Karpas-422 (cell line): ENCODE results near the gene GRIP1. TPM values are rescaled to one million over a fixed set of nuclear protein-coding genes. Genes with fewer than 3 reads are reported as not detected.

ENCODE experiments used
- DNase-seq: peaks from one replicate; pipeline ENCODE4 v3.0.0-alpha.2; 2015
- H2AFZ ChIP-seq: fragments of 200-600 bp; sonication (generic); 2 replicates; pipeline ENCODE4 v1.6.1; 2014; ENCODE audit warnings: antibody characterized with exemption, low read length, mixed read lengths
- H3K27ac ChIP-seq: fragments of 200-600 bp; sonication (generic); 2 replicates; pipeline ENCODE4 v1.5.1; 2014; ENCODE audit warnings: mild to moderate bottlenecking, low read length, moderate library complexity
- H3K27me3 ChIP-seq: fragments of 200-600 bp; sonication (generic); 2 replicates; pipeline ENCODE4 v1.6.1; 2014; ENCODE audit warnings: low read length, mixed read lengths
- H3K36me3 ChIP-seq: fragments of 200-600 bp; sonication (generic); 2 replicates; pipeline ENCODE4 v1.6.1; 2014; ENCODE audit warnings: low read length, mixed read lengths; ENCODE audit not compliant: insufficient read depth
- H3K4me1 ChIP-seq: fragments of 200-600 bp; sonication (generic); 2 replicates; pipeline ENCODE4 v1.6.1; 2014; ENCODE audit warnings: mild to moderate bottlenecking, low read length, mixed read lengths
- H3K4me2 ChIP-seq: fragments of 200-600 bp; sonication (generic); 2 replicates; pipeline ENCODE4 v1.6.1; 2014; ENCODE audit warnings: low read length, low read depth, mild to moderate bottlenecking; ENCODE audit not compliant: poor library complexity, severe bottlenecking
- H3K4me3 ChIP-seq: fragments of 200-600 bp; sonication (generic); 2 replicates; pipeline ENCODE4 v1.5.1; 2014; ENCODE audit warnings: mild to moderate bottlenecking, antibody characterized with exemption, low read length, mixed read lengths
- H3K79me2 ChIP-seq: fragments of 200-600 bp; sonication (generic); 2 replicates; pipeline ENCODE4 v1.6.1; 2014; ENCODE audit warnings: mild to moderate bottlenecking, low read length, mixed read lengths
- H3K9ac ChIP-seq: fragments of 200-600 bp; sonication (generic); 2 replicates; pipeline ENCODE4 v1.6.0; 2014; ENCODE audit warnings: low read length
- H3K9me2 ChIP-seq: fragments of 200-600 bp; sonication (generic), shearing (Covaris generic); replicated peaks from 2 replicates; pipeline ENCODE4 v1.6.0; 2014; ENCODE audit warnings: mild to moderate bottlenecking, low read length, moderate library complexity; ENCODE audit not compliant: insufficient read depth
- H3K9me3 ChIP-seq: fragments of 300-700, 200-600 bp; sonication (generic); 2 replicates; pipeline ENCODE4 v1.6.1; 2014; ENCODE audit warnings: low read length, mixed read lengths
- H4K20me1 ChIP-seq: fragments of 200-600 bp; sonication (generic); 2 replicates; pipeline ENCODE4 v1.6.1; 2014; ENCODE audit warnings: mild to moderate bottlenecking, antibody characterized with exemption, low read length, low read depth; ENCODE audit not compliant: insufficient read depth
- total RNA-seq: library from RNA; depleted of rRNA; stranded (reverse); fragments of >200 nt; shearing (Covaris generic); gene quantifications from 2 replicates; pipeline ENCODE4 v1.2.3, GENCODE V29; 2014; ENCODE audit warnings: low replicate concordance

GRIP1 gene
- total RNA-seq, 1 experiment from 2014 or later: 4.5 TPM

GRCh38 chr12:66441905-66442559 lies 236.8 kb downstream of the GRIP1 start:
- Histone ChIP-seq H2AFZ (no peak overlapping the region), H3K4me3 (no peak overlapping the region), H3K9ac (no peak overlapping the region), H3K79me2 (no peaks in the 10 kb centered on the region), H3K27ac (no peak overlapping the region), H3K4me1 (no peaks in the 10 kb centered on the region), H3K36me3 (no peaks in the 10 kb centered on the region), H3K27me3 (no peaks in the 10 kb centered on the region), H3K9me3 (no peaks in the 10 kb centered on the region), H3K9me2 (no peaks in the 10 kb centered on the region), H3K4me2 (no peak overlapping the region), H4K20me1 (no peaks in the 10 kb centered on the region)
- no peak for DNase-seq

- no peak overlapping the region for H3K9ac ChIP-seq
- no peaks in the 10 kb centered on the region for H4K20me1 ChIP-seq
- H3K79me2 ChIP-seq: no peaks in the 10 kb centered on the region
- H3K27me3 ChIP-seq: no peaks in the 10 kb centered on the region
- H3K4me1 ChIP-seq: no peaks in the 10 kb centered on the region
- H3K9me2 ChIP-seq: no peaks in the 10 kb centered on the region
- H2AFZ ChIP-seq: no peak overlapping the region
- no peak overlapping the region for H3K4me3 ChIP-seq
- no peaks in the 10 kb centered on the region for H3K9me3 ChIP-seq
- no peak overlapping the region for H3K27ac ChIP-seq
- no peaks in the 10 kb centered on the region for H3K36me3 ChIP-seq
- no peak overlapping the region for H3K4me2 ChIP-seq
- no peak for DNase-seq
Observed at GRCh38 chr12:66438601-66439000, 240.3 kb downstream of the GRIP1 start.

- no peak overlapping the region for H3K9ac ChIP-seq
- H2AFZ ChIP-seq: no peak overlapping the region
- no peaks in the 10 kb centered on the region for H3K9me3 ChIP-seq
- DNase-seq: no peak
- no peak overlapping the region for H3K4me3 ChIP-seq
- peaks cover 6% of the 10 kb centered on the region for H3K4me1 ChIP-seq
- no peaks in the 10 kb centered on the region for H3K36me3 ChIP-seq
- no peaks in the 10 kb centered on the region for H4K20me1 ChIP-seq
- no peaks in the 10 kb centered on the region for H3K27me3 ChIP-seq
- H3K79me2 ChIP-seq: no peaks in the 10 kb centered on the region
- no peak overlapping the region for H3K27ac ChIP-seq
- no peak overlapping the region for H3K4me2 ChIP-seq
- no peaks in the 10 kb centered on the region for H3K9me2 ChIP-seq
Observed at GRCh38 chr12:66430106-66430505, 248.8 kb downstream of the GRIP1 start.

- no peak overlapping the region for H2AFZ ChIP-seq
Observed at GRCh38 chr12:66428870-66429269, 250.0 kb downstream of the GRIP1 start.

GRCh38 chr12:66428261-66428660 lies 250.6 kb downstream of the GRIP1 start:
- H3K9me3 ChIP-seq: no peaks in the 10 kb centered on the region
- no peaks in the 10 kb centered on the region for H3K36me3 ChIP-seq
- H3K79me2 ChIP-seq: no peaks in the 10 kb centered on the region
- no peak for DNase-seq
- H3K4me1 ChIP-seq: peaks cover 6% of the 10 kb centered on the region
- no peaks in the 10 kb centered on the region for H4K20me1 ChIP-seq
- H3K9me2 ChIP-seq: no peaks in the 10 kb centered on the region
- no peaks in the 10 kb centered on the region for H3K27me3 ChIP-seq
- H3K9ac ChIP-seq: no peak overlapping the region
- H2AFZ ChIP-seq: no peak overlapping the region
- no peak overlapping the region for H3K4me2 ChIP-seq
- H3K27ac ChIP-seq: no peak overlapping the region
- H3K4me3 ChIP-seq: no peak overlapping the region

More at GRCh38 chr12:66428870-66429269, 250.0 kb downstream of the GRIP1 start:
- no peak for DNase-seq
- Histone ChIP-seq H3K27ac (no peak overlapping the region), H3K4me1 (peaks cover 6% of the 10 kb centered on the region), H4K20me1 (no peaks in the 10 kb centered on the region), H3K4me3 (no peak overlapping the region), H3K4me2 (no peak overlapping the region), H3K9ac (no peak overlapping the region), H3K27me3 (no peaks in the 10 kb centered on the region), H3K36me3 (no peaks in the 10 kb centered on the region), H3K79me2 (no peaks in the 10 kb centered on the region), H3K9me2 (no peaks in the 10 kb centered on the region), H3K9me3 (no peaks in the 10 kb centered on the region)

GRCh38 chr12:66426696-66427095 lies 252.2 kb downstream of the GRIP1 start:
- H3K9me3 ChIP-seq: no peaks in the 10 kb centered on the region
- no peak for DNase-seq
- H2AFZ ChIP-seq: no peak overlapping the region
- H4K20me1 ChIP-seq: no peaks in the 10 kb centered on the region
- H3K27ac ChIP-seq: no peak overlapping the region
- H3K9ac ChIP-seq: no peak overlapping the region
- no peaks in the 10 kb centered on the region for H3K9me2 ChIP-seq
- no peaks in the 10 kb centered on the region for H3K27me3 ChIP-seq
- no peaks in the 10 kb centered on the region for H3K36me3 ChIP-seq
- H3K4me3 ChIP-seq: no peak overlapping the region
- H3K4me2 ChIP-seq: no peak overlapping the region
- no peaks in the 10 kb centered on the region for H3K79me2 ChIP-seq
- H3K4me1 ChIP-seq: peaks cover 6% of the 10 kb centered on the region

GRCh38 chr12:66423266-66423665 lies 255.6 kb downstream of the GRIP1 start:
- Histone ChIP-seq H3K4me3 (no peak overlapping the region), H3K79me2 (no peaks in the 10 kb centered on the region)

GRCh38 chr12:66418908-66419307 lies 260.0 kb downstream of the GRIP1 start:
- H3K79me2 ChIP-seq: no peaks in the 10 kb centered on the region
- H3K36me3 ChIP-seq: no peaks in the 10 kb centered on the region
- H2AFZ ChIP-seq: no peak overlapping the region
- H3K4me2 ChIP-seq: no peak overlapping the region
- H3K27ac ChIP-seq: no peak overlapping the region
- DNase-seq: no peak
- H3K4me3 ChIP-seq: no peak overlapping the region
- no peaks in the 10 kb centered on the region for H3K9me2 ChIP-seq
- no peaks in the 10 kb centered on the region for H3K27me3 ChIP-seq
- H3K9me3 ChIP-seq: no peaks in the 10 kb centered on the region
- no peaks in the 10 kb centered on the region for H3K4me1 ChIP-seq
- no peaks in the 10 kb centered on the region for H4K20me1 ChIP-seq
- H3K9ac ChIP-seq: no peak overlapping the region

More at GRCh38 chr12:66423266-66423665, 255.6 kb downstream of the GRIP1 start:
- Histone ChIP-seq H3K36me3 (no peaks in the 10 kb centered on the region), H3K9me2 (no peaks in the 10 kb centered on the region), H3K9me3 (no peaks in the 10 kb centered on the region), H3K27me3 (no peaks in the 10 kb centered on the region), H3K4me1 (peaks cover 6% of the 10 kb centered on the region), H3K9ac (no peak overlapping the region), H3K4me2 (no peak overlapping the region), H3K27ac (no peak overlapping the region), H2AFZ (no peak overlapping the region), H4K20me1 (no peaks in the 10 kb centered on the region)
- DNase-seq: no peak
